Endodermal cell (in vitro differentiated cells): ENCODE results near the gene STX8. TPM values are rescaled to one million over a fixed set of nuclear protein-coding genes. Genes with fewer than 3 reads are reported as not detected.

ENCODE experiments used
- DNase-seq: peaks from one replicate; pipeline ENCODE4 v3.0.0-alpha.2; 2017
- H3K27ac ChIP-seq: 2 replicates; pipeline ENCODE4 v1.5.1; 2013; ENCODE audit warnings: mild to moderate bottlenecking, low read depth, low read length, moderate library complexity
- H3K27me3 ChIP-seq: 2 replicates; pipeline ENCODE4 v1.6.1; 2013; ENCODE audit warnings: mild to moderate bottlenecking, low read length, moderate library complexity; ENCODE audit not compliant: insufficient read depth, control insufficient read depth, poor library complexity, severe bottlenecking
- H3K36me3 ChIP-seq: 2 replicates; pipeline ENCODE4 v1.7.0; 2013; ENCODE audit warnings: mild to moderate bottlenecking, low read length, moderate library complexity; ENCODE audit not compliant: control insufficient read depth, insufficient read depth
- H3K4me1 ChIP-seq: one replicate; pipeline ENCODE4 v1.7.0; 2013; ENCODE audit warnings: low read length; ENCODE audit not compliant: control insufficient read depth, insufficient read depth
- H3K4me3 ChIP-seq: 2 replicates; pipeline ENCODE4 v1.5.1; 2013; ENCODE audit warnings: mild to moderate bottlenecking, low read length, moderate library complexity
- H3K9ac ChIP-seq: 2 replicates; pipeline ENCODE4 v1.6.1; 2013; ENCODE audit warnings: mild to moderate bottlenecking, low read length, moderate library complexity; ENCODE audit not compliant: poor library complexity, severe bottlenecking; ENCODE audit errors: extremely low read depth
- H3K9me3 ChIP-seq: 2 replicates; pipeline ENCODE4 v1.6.1; 2013; ENCODE audit warnings: mild to moderate bottlenecking, low read length, moderate library complexity; ENCODE audit not compliant: control insufficient read depth
- H3K27ac Mint-ChIP-seq: 2 replicates; pipeline ENCODE4 v1.8.0; 2020; ENCODE audit warnings: mixed read lengths
- H3K27me3 Mint-ChIP-seq: 2 replicates; pipeline ENCODE4 v1.8.0; 2021; ENCODE audit warnings: mild to moderate bottlenecking, mixed read lengths; ENCODE audit not compliant: insufficient read depth
- H3K36me3 Mint-ChIP-seq: 2 replicates; pipeline ENCODE4 v1.8.0; 2020; ENCODE audit warnings: low read depth, mixed read lengths
- H3K4me1 Mint-ChIP-seq: 2 replicates; pipeline ENCODE4 v1.8.0; 2020; ENCODE audit warnings: mixed read lengths
- H3K4me3 Mint-ChIP-seq: 2 replicates; pipeline ENCODE4 v1.8.0; 2020; ENCODE audit warnings: mild to moderate bottlenecking, moderate library complexity, mixed read lengths
- H3K9me3 Mint-ChIP-seq: 2 replicates; pipeline ENCODE4 v1.8.0; 2020; ENCODE audit warnings: mild to moderate bottlenecking, mixed read lengths
- WGBS, 2 experiments: methylation state at CpG; one replicate each; pipeline versions ENCODE4 v1.1.5 to v1.1.7; 2013; ENCODE audit warnings: missing lambda C conversion rate in 2 of 2, mixed read lengths in 1 of 2; ENCODE audit not compliant: insufficient coverage in 1 of 2, insufficient read length in 1 of 2; 5-methylcytosine and 5-hydroxymethylcytosine counted together
- total RNA-seq, 2 donors: library from RNA; stranded (reverse); fragmentation: NEBNext Ultra II Directional in 1 of 2; extraction: Animal tissue kit (Norgen Biotek cat#: 25700) in 1 of 2; gene quantifications; 2 replicates in 1 of 2; 3 replicates in 1 of 2; pipeline ENCODE4 v1.2.1, GENCODE V29; 2021
- TF ChIP-seq, protein P1 (sequence below): fragments of 200-600 bp; sonication (generic); conservative IDR thresholded peaks from 2 replicates; pipeline ENCODE4 v1.5.0; 2021; ENCODE audit warnings: antibody characterized with exemption, mild to moderate bottlenecking

The STX8 gene
- total RNA-seq, 2 donors from 2014 or later: 82.5 to 98.2 TPM

DNA sequence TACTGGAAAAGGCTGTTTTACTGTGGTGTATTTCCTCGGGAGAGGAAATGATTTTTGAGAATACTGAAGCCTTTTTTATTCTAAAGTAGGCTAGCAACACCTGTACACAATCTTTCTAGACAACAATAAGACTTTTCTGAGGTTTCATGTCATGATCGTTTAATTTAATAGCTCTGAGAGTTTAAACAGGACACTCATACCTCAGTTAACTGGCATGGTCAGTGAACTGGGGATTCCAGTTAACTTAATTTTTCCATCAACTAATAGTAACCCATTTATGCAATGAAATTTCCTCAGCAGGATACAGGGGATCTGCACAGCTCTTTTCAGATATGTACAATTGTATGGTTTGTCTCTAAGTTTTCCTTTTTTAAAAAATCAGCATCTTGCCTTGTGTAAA lies 291.7 kb downstream of the STX8 start:
- H3K27me3 ChIP-seq: no peaks in the 10 kb centered on the region
- H3K27ac ChIP-seq: no peak overlapping the region
- no peak for DNase-seq
- TF ChIP-seq, protein P1, sequence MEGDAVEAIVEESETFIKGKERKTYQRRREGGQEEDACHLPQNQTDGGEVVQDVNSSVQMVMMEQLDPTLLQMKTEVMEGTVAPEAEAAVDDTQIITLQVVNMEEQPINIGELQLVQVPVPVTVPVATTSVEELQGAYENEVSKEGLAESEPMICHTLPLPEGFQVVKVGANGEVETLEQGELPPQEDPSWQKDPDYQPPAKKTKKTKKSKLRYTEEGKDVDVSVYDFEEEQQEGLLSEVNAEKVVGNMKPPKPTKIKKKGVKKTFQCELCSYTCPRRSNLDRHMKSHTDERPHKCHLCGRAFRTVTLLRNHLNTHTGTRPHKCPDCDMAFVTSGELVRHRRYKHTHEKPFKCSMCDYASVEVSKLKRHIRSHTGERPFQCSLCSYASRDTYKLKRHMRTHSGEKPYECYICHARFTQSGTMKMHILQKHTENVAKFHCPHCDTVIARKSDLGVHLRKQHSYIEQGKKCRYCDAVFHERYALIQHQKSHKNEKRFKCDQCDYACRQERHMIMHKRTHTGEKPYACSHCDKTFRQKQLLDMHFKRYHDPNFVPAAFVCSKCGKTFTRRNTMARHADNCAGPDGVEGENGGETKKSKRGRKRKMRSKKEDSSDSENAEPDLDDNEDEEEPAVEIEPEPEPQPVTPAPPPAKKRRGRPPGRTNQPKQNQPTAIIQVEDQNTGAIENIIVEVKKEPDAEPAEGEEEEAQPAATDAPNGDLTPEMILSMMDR: no peak
- Mint-ChIP-seq H3K9me3 (peaks cover 6% of the 10 kb centered on the region), H3K4me3 (no peak overlapping the region), H3K36me3 (no peaks in the 10 kb centered on the region), H3K27me3 (no peaks in the 10 kb centered on the region), H3K27ac (no peak overlapping the region), H3K4me1 (peaks cover 24% of the 10 kb centered on the region)
- H3K9ac ChIP-seq: no peak overlapping the region
- H3K4me1 ChIP-seq: no peaks in the 10 kb centered on the region
- no peaks in the 10 kb centered on the region for H3K36me3 ChIP-seq
- 88 to 100% methylated on average over 1 to 2 of the region's 2 CpGs for WGBS, 2 experiments
- H3K9me3 ChIP-seq: no peaks in the 10 kb centered on the region
- H3K4me3 ChIP-seq: no peak overlapping the region

DNA sequence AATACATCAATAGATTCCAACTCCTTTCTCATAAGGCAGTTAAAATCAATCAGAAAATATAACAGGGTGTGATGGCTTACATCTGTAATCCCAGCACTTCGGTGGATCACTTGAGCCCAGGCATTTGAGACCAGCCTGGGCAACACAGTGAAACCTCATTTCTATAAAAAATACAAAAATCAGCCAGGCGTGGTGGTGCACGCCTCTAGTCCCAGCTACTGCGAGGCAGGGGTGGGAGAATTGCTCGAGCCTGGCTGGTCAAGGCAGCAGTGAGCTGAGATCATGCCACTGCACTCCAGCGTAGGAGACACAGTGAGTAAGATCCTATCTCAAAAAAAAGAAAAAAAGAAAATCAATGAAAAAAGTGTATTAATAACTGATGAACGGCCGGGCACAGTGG lies 295.7 kb downstream of the STX8 start:
- Mint-ChIP-seq H3K9me3 (no peaks in the 10 kb centered on the region), H3K27ac (no peak overlapping the region)

GRCh38 chr17:9274973-9275372 lies 300.6 kb downstream of the STX8 start:
- Mint-ChIP-seq H3K36me3 (no peaks in the 10 kb centered on the region), H3K4me1 (peaks cover 2% of the 10 kb centered on the region), H3K27ac (no peak overlapping the region), H3K27me3 (no peaks in the 10 kb centered on the region), H3K9me3 (no peaks in the 10 kb centered on the region), H3K4me3 (no peak overlapping the region)
- H3K9me3 ChIP-seq: no peaks in the 10 kb centered on the region
- no peak overlapping the region for H3K9ac ChIP-seq
- H3K4me1 ChIP-seq: no peaks in the 10 kb centered on the region
- WGBS, 2 experiments: 95 to 100% methylated on average over 5 to 9 of the region's 9 CpGs
- no peak overlapping the region for H3K4me3 ChIP-seq
- no peak for DNase-seq
- H3K27ac ChIP-seq: no peak overlapping the region
- TF ChIP-seq, protein P1: no peak
- H3K27me3 ChIP-seq: no peaks in the 10 kb centered on the region
- H3K36me3 ChIP-seq: no peaks in the 10 kb centered on the region

More for the DNA sequence above, 295.7 kb downstream of the STX8 start:
- Mint-ChIP-seq H3K27me3 (no peaks in the 10 kb centered on the region), H3K4me1 (peaks cover 7% of the 10 kb centered on the region), H3K4me3 (no peak overlapping the region), H3K36me3 (no peaks in the 10 kb centered on the region)
- TF ChIP-seq, protein P1: no peak
- no peak overlapping the region for H3K4me3 ChIP-seq
- 91 to 96% methylated on average over 7 to 8 of the region's 8 CpGs for WGBS, 2 experiments
- peak; percentile 14 for DNase-seq
- H3K4me1 ChIP-seq: no peaks in the 10 kb centered on the region
- H3K27ac ChIP-seq: no peak overlapping the region
- H3K27me3 ChIP-seq: no peaks in the 10 kb centered on the region
- no peaks in the 10 kb centered on the region for H3K9me3 ChIP-seq
- no peaks in the 10 kb centered on the region for H3K36me3 ChIP-seq
- no peak overlapping the region for H3K9ac ChIP-seq
